Measurements from ENCODE around the gene DAB2IP. TPM values are rescaled to one million over a fixed set of nuclear protein-coding genes. Genes with fewer than 3 reads are reported as not detected.

Gene DAB2IP
- total RNA-seq, 1 donor from 2014 or later, result 67.8 TPM

DNA sequence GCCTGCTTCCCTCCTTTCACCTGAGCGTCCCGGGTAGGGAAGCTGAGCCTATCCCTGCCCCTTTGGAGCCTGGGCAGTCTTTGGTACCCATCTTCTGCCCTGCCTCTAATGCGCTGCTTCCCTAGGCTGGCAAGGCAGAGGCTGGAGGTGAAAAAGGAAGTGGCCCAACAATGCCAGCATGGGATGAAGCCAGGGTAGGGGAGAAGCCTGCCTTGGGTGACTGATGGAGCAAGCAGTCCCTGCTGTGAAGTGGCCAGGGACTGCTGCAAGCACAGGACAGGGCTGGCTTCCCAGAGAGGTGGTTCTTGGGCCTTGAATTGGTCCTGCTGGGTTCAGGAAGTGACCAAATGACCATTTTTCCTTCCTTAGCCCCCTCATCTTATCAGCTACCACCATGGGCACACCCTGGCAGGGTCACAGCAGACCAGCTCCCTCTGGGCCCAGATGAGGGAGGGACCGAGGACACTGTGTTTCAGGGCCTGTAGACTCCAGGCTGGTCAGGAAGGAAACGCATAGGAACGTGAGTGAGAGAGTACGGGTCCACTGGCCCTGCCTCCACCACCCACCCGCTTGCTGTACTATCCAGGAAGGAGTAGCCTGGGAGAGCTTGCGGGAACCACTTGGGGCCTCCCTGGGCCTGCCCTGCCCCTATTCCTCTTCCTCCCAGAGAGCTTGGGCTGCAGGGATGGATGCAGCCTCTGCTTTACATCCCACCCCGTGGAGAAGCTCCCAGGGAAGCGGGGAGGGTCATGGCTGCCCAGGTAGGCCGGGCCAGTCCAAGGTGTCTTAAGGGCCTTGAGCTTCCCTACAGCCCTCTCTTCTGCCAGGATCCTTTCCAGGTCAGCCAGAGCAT is 102.6 kb downstream of the DAB2IP start:
- TF ChIP-seq CTCF (IDR thresholded peaks at IDR 0.05; ENCODE audit: unreplicated experiment), result no peak
- no peak for DNase-seq (ENCODE audit: low spot score, unreplicated experiment)
- H3K9me3 Mint-ChIP-seq (ENCODE audit: low read depth), result no peaks in the 10 kb centered on the region

GRCh38 chr9:121754655-121755436 is 103.4 kb downstream of the DAB2IP start:
- no peak for TF ChIP-seq CTCF (IDR thresholded peaks at IDR 0.05; ENCODE audit: unreplicated experiment)
- peaks cover 23% of the 10 kb centered on the region for H3K4me1 Mint-ChIP-seq (ENCODE audit: low read depth)
- peak overlapping the region; percentile 87 for H3K27ac Mint-ChIP-seq
- H3K9me3 Mint-ChIP-seq (ENCODE audit: low read depth), result no peaks in the 10 kb centered on the region
- H3K4me3 Mint-ChIP-seq (ENCODE audit: low read depth), result no peak overlapping the region
- H3K36me3 Mint-ChIP-seq (ENCODE audit: insufficient read depth), result peaks cover 3% of the 10 kb centered on the region
- no peaks in the 10 kb centered on the region for H3K27me3 Mint-ChIP-seq
- no peak for DNase-seq (ENCODE audit: low spot score, unreplicated experiment)

More for the DNA sequence above, 102.6 kb downstream of the DAB2IP start:
- H3K27ac Mint-ChIP-seq, result no peak overlapping the region
- no peak overlapping the region for H3K4me3 Mint-ChIP-seq (ENCODE audit: low read depth)
- no peaks in the 10 kb centered on the region for H3K36me3 Mint-ChIP-seq (ENCODE audit: insufficient read depth)
- peaks cover 30% of the 10 kb centered on the region for H3K4me1 Mint-ChIP-seq (ENCODE audit: low read depth)
- no peaks in the 10 kb centered on the region for H3K27me3 Mint-ChIP-seq

GRCh38 chr9:121755581-121755980 is 104.1 kb downstream of the DAB2IP start:
- Mint-ChIP-seq H3K9me3 (ENCODE audit: low read depth) (no peaks in the 10 kb centered on the region), H3K4me3 (ENCODE audit: low read depth) (no peak overlapping the region), H3K36me3 (ENCODE audit: insufficient read depth) (peaks cover 4% of the 10 kb centered on the region), H3K27me3 (no peaks in the 10 kb centered on the region), H3K4me1 (ENCODE audit: low read depth) (peaks cover 15% of the 10 kb centered on the region), H3K27ac (peak overlapping the region; percentile 87)
- DNase-seq (ENCODE audit: low spot score, unreplicated experiment), result no peak
- no peak for TF ChIP-seq CTCF (IDR thresholded peaks at IDR 0.05; ENCODE audit: unreplicated experiment)

- Mint-ChIP-seq H3K4me3 (ENCODE audit: low read depth) (no peak overlapping the region), H3K4me1 (ENCODE audit: low read depth) (peaks cover 4% of the 10 kb centered on the region)
These were observed 105.2 kb downstream of the DAB2IP start for GRCh38 chr9:121756474-121757280.

More at GRCh38 chr9:121756474-121757280, 105.2 kb downstream of the DAB2IP start:
- H3K27ac Mint-ChIP-seq, result peak overlapping the region; percentile 84
- no peaks in the 10 kb centered on the region for H3K27me3 Mint-ChIP-seq
- peaks cover 5% of the 10 kb centered on the region for H3K36me3 Mint-ChIP-seq (ENCODE audit: insufficient read depth)
- TF ChIP-seq CTCF (IDR thresholded peaks at IDR 0.05; ENCODE audit: unreplicated experiment), result no peak
- no peak for DNase-seq (ENCODE audit: low spot score, unreplicated experiment)
- no peaks in the 10 kb centered on the region for H3K9me3 Mint-ChIP-seq (ENCODE audit: low read depth)
